Measurements from ENCODE around the gene RELB. TPM values are rescaled to one million over a fixed set of nuclear protein-coding genes. Genes with fewer than 3 reads are reported as not detected.
A peak's percentile ranks its signal among the peaks of the same experiment; 100 is the strongest.

The RELB gene
- total and polyA plus RNA-seq, 9 of the 15 experiments (the other 6 are each of a cell fraction or from before 2014, with no cell fraction given): 0.15 to 1.1 (median 0.28) TPM; not detected in 2

GRCh38 chr19:45038931-45039893 lies 37.9 kb downstream of the RELB start, which contains the start of gene CLASRP (continued):
- peak; percentile 88 for TF ChIP-seq HMGN3 (IDR thresholded peaks at IDR 0.05; ENCODE audit: borderline replicate concordance, extremely low read depth, insufficient read length, low read depth, low read length)
- TF ChIP-seq GABPB1 (CRISPR knock-in tag; IDR thresholded peaks at IDR 0.05): peak; percentile 96
- peak; percentile 56 for TF ChIP-seq TBP (optimal IDR thresholded peaks at IDR 0.05; ENCODE audit: low read depth, low read length)
- no peak for TF ChIP-seq BMI1 (IDR thresholded peaks at IDR 0.05; ENCODE audit: low read length)
- no peak for TF ChIP-seq AFF1 (IDR thresholded peaks at IDR 0.05; ENCODE audit: low read depth in 1 of 2, partially characterized antibody in 2 of 2)
- no peak for TF ChIP-seq MAFK (IDR thresholded peaks at IDR 0.05; ENCODE audit: low read length)
- TF ChIP-seq SMARCE1 (IDR thresholded peaks at IDR 0.05): 0 out of 2 replicates have a peak, but pooled peaks have one; percentile 21
- peak in 1 of 2 experiments; percentile 32; a peak in 1 of 4 replicates for TF ChIP-seq NONO (IDR thresholded peaks at IDR 0.05; ENCODE audit: low read depth in 2 of 2, low read length in 1 of 2)
- TF ChIP-seq CREB3L1 (IDR thresholded peaks at IDR 0.05; ENCODE audit: borderline replicate concordance, low read depth): 0 out of 2 replicates have a peak, but pooled peaks have one; percentile 59
- TF ChIP-seq FOXP1 (CRISPR knock-in tag; IDR thresholded peaks at IDR 0.05): peak; percentile 25; the same call in 1 of the 2 replicates
- TF ChIP-seq ZSCAN32 (CRISPR knock-in tag; IDR thresholded peaks at IDR 0.05): no peak
- peak; percentile 55; the same call in 1 of the 2 replicates for TF ChIP-seq LCOR (CRISPR knock-in tag; IDR thresholded peaks at IDR 0.05)
- no peak for TF ChIP-seq ATF1 (CRISPR knock-in tag; IDR thresholded peaks at IDR 0.05)
- TF ChIP-seq ATF1 (tag; IDR thresholded peaks at IDR 0.05): peak; percentile 83
- 0 out of 2 replicates have a peak, but pooled peaks have one; percentile 32 for TF ChIP-seq E2F4 (CRISPR knock-in tag; IDR thresholded peaks at IDR 0.05; ENCODE audit: low read depth)
- no peak for TF ChIP-seq THRA (IDR thresholded peaks at IDR 0.05)
- TF ChIP-seq NFE2 (IDR thresholded peaks at IDR 0.05; ENCODE audit: low read depth): no peak
- TF ChIP-seq CREM (IDR thresholded peaks at IDR 0.05; ENCODE audit: low read depth): peak; percentile 79
- no peak for TF ChIP-seq CEBPB (tag; IDR thresholded peaks at IDR 0.05)
- peak; percentile 9 for TF ChIP-seq NCOA4 (IDR thresholded peaks at IDR 0.05; ENCODE audit: partially characterized antibody)

Data from K562 (cell line).